PC-9 (cell line): ENCODE data around the gene IQCK.

Experiments used
- CTCF ChIP-seq: fragments of 200-600 bp; sonication (generic); conservative IDR thresholded peaks from 2 replicates; pipeline ENCODE4 v1.6.1; 2017; ENCODE audit warnings: mixed run types, antibody characterized with exemption, mild to moderate bottlenecking, moderate library complexity
- EZH2 ChIP-seq: fragments of 200-600 bp; sonication (generic); IDR thresholded peaks from 2 replicates; pipeline ENCODE4 v1.8.0; 2017; ENCODE audit warnings: antibody characterized with exemption, low read depth

DNA sequence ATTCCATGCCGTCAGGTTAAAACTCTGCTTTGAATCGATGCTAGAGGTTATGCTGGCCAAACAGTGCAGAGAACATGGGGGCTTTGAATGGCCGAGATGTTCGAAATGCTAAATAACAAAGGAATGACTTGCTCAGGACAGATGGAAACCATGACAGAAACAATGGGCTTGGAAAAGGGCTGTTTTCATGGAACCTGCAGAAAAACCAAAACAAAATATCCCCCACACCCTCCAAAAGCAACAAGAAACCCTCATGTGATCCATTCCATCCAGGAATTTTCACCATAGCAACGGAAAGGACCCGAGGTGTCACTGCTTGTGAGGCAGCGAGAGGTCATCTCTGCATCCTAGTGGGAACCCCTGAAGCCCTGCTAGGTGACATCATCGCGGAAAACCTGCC lies 141.1 kb downstream of the IQCK start:
- TF ChIP-seq CTCF (no peak), EZH2 (no peak)
